Loucy (cell line): ENCODE data around the gene ZNF74.
"Not testable (repeated sequence)": the region's sequence is repeated elsewhere in the genome, so short reads cannot be mapped to it uniquely, and the experiment has no call there.

Experiments
- H2AFZ ChIP-seq: fragments of 200-600 bp; sonication (generic); 2 replicates; pipeline ENCODE4 v1.6.0; 2016; ENCODE audit warnings: antibody characterized with exemption, mild to moderate bottlenecking, low read length, moderate library complexity
- H3F3A ChIP-seq: fragments of 200-600 bp; 2 replicates; pipeline ENCODE4 v1.6.0; 2016; ENCODE audit warnings: antibody characterized with exemption, low read depth, mild to moderate bottlenecking
- H3K27me3 ChIP-seq: fragments of 200-600 bp; sonication (generic); 2 replicates; pipeline ENCODE4 v1.6.1; 2014; ENCODE audit warnings: low read length, mild to moderate bottlenecking; ENCODE audit not compliant: insufficient read depth, poor library complexity, severe bottlenecking
- H3K36me3 ChIP-seq: fragments of 200-600 bp; sonication (generic); 2 replicates; pipeline ENCODE4 v1.6.1; 2016; ENCODE audit warnings: low read length; ENCODE audit not compliant: insufficient read depth
- H3K4me1 ChIP-seq: fragments of 200-600 bp; sonication (generic); 2 replicates; pipeline ENCODE4 v1.5.1; 2014; ENCODE audit warnings: low read length, mild to moderate bottlenecking; ENCODE audit not compliant: insufficient read depth, poor library complexity, severe bottlenecking
- H3K4me2 ChIP-seq: fragments of 200-600 bp; sonication (generic); 2 replicates; pipeline ENCODE4 v1.6.0; 2014; ENCODE audit warnings: antibody characterized with exemption, low read length, low read depth, mild to moderate bottlenecking; ENCODE audit not compliant: poor library complexity, severe bottlenecking
- H3K4me3 ChIP-seq: fragments of 200-600 bp; sonication (generic); 2 replicates; pipeline ENCODE4 v1.5.1; 2014; ENCODE audit warnings: low read length, mild to moderate bottlenecking, mixed read lengths; ENCODE audit not compliant: poor library complexity, severe bottlenecking
- H3K79me2 ChIP-seq: fragments of 200-600 bp; sonication (generic); 2 replicates; pipeline ENCODE4 v1.6.1; 2014; ENCODE audit warnings: low read length; ENCODE audit not compliant: insufficient read depth
- H3K9ac ChIP-seq: fragments of 200-600 bp; sonication (generic); 2 replicates; pipeline ENCODE4 v1.6.0; 2014; ENCODE audit warnings: mild to moderate bottlenecking, low read depth, low read length, moderate library complexity; ENCODE audit not compliant: poor library complexity, severe bottlenecking
- H3K9me2 ChIP-seq: fragments of 200-600 bp; sonication (generic); replicated peaks from 2 replicates; pipeline ENCODE4 v1.6.1; 2016; ENCODE audit warnings: low read depth, low read length, mixed read lengths
- H3K9me3 ChIP-seq: fragments of 200-600 bp; sonication (generic); 2 replicates; pipeline ENCODE4 v1.6.1; 2014; ENCODE audit warnings: mild to moderate bottlenecking, antibody characterized with exemption, low read length, low read depth; ENCODE audit not compliant: insufficient read depth
- H4K20me1 ChIP-seq: fragments of 200-600 bp; sonication (generic); 2 replicates; pipeline ENCODE4 v1.6.0; 2014; ENCODE audit warnings: antibody characterized with exemption, low read length, mild to moderate bottlenecking; ENCODE audit not compliant: insufficient read depth, poor library complexity, severe bottlenecking
- CTCF ChIP-seq: fragments of 200-600 bp; sonication (generic); conservative IDR thresholded peaks from 2 replicates; pipeline ENCODE4 v1.5.1; 2014; ENCODE audit warnings: mild to moderate bottlenecking, antibody characterized with exemption, low read length
- EZH2phosphoT487 ChIP-seq: fragments of 200-600 bp; IDR thresholded peaks from 2 replicates; pipeline ENCODE4 v1.6.1; 2018; ENCODE audit warnings: antibody characterized with exemption, mild to moderate bottlenecking, moderate library complexity, borderline replicate concordance

The ZNF74 gene

GRCh38 chr22:20376281-20376680 lies 17.7 kb upstream of the ZNF74 start:
- not testable (repeated sequence) for H3K4me3 ChIP-seq

GRCh38 chr22:20376983-20377382 lies 17.0 kb upstream of the ZNF74 start:
- H3K79me2 ChIP-seq, H2AFZ ChIP-seq, H3K4me2 ChIP-seq, H3K9ac ChIP-seq, H3F3A ChIP-seq, H3K9me2 ChIP-seq, H3K36me3 ChIP-seq, H3K4me3 ChIP-seq, H3K27me3 ChIP-seq, H3K9me3 ChIP-seq, H4K20me1 ChIP-seq, H3K4me1 ChIP-seq: not testable (repeated sequence)

More at GRCh38 chr22:20376281-20376680, 17.7 kb upstream of the ZNF74 start:
- not testable (repeated sequence) for H3K9me2 ChIP-seq, H2AFZ ChIP-seq, H3K36me3 ChIP-seq, H3K9me3 ChIP-seq, H3K9ac ChIP-seq, H3K4me1 ChIP-seq, H3F3A ChIP-seq, H3K27me3 ChIP-seq, H3K4me2 ChIP-seq, H4K20me1 ChIP-seq, H3K79me2 ChIP-seq

- no peaks in the 10 kb centered on the region for H3F3A ChIP-seq
- no peak overlapping the region for H3K4me2 ChIP-seq
- H4K20me1 ChIP-seq: no peaks in the 10 kb centered on the region
- TF ChIP-seq CTCF: no peak
- TF ChIP-seq EZH2phosphoT487: no peak
- H3K4me1 ChIP-seq: no peaks in the 10 kb centered on the region
- H3K27me3 ChIP-seq: no peaks in the 10 kb centered on the region
- H3K9me3 ChIP-seq: no peaks in the 10 kb centered on the region
- 0 out of 2 replicates have a peak overlapping the region, but pooled peaks have one; percentile 1 for H2AFZ ChIP-seq
- no peaks in the 10 kb centered on the region for H3K79me2 ChIP-seq
- no peaks in the 10 kb centered on the region for H3K36me3 ChIP-seq
- no peaks in the 10 kb centered on the region for H3K9me2 ChIP-seq
- no peak overlapping the region for H3K9ac ChIP-seq
- H3K4me3 ChIP-seq: no peak overlapping the region
These were observed 15.8 kb upstream of the ZNF74 start for GRCh38 chr22:20378110-20378509.

GRCh38 chr22:20378684-20379083 lies 15.3 kb upstream of the ZNF74 start:
- not testable (repeated sequence) for H3K4me2 ChIP-seq, H4K20me1 ChIP-seq, H3K4me1 ChIP-seq, H3K9me3 ChIP-seq, H3K79me2 ChIP-seq, H3K36me3 ChIP-seq, H3K27me3 ChIP-seq, H2AFZ ChIP-seq, H3K9me2 ChIP-seq, H3K9ac ChIP-seq, H3F3A ChIP-seq, H3K4me3 ChIP-seq

GRCh38 chr22:20380486-20380885 lies 13.5 kb upstream of the ZNF74 start:
- no peaks in the 10 kb centered on the region for H3K36me3 ChIP-seq
- no peaks in the 10 kb centered on the region for H4K20me1 ChIP-seq
- H2AFZ ChIP-seq: no peak overlapping the region
- H3K27me3 ChIP-seq: no peaks in the 10 kb centered on the region
- H3K9ac ChIP-seq: no peak overlapping the region
- no peaks in the 10 kb centered on the region for H3K79me2 ChIP-seq
- H3K9me3 ChIP-seq: no peaks in the 10 kb centered on the region
- no peak overlapping the region for H3K4me3 ChIP-seq
- H3K9me2 ChIP-seq: no peaks in the 10 kb centered on the region
- no peaks in the 10 kb centered on the region for H3K4me1 ChIP-seq
- H3K4me2 ChIP-seq: no peak overlapping the region
- no peak for TF ChIP-seq CTCF
- TF ChIP-seq EZH2phosphoT487: no peak
- H3F3A ChIP-seq: no peaks in the 10 kb centered on the region
